ENCODE data around the gene FOXA2. TPM values are rescaled to one million over a fixed set of nuclear protein-coding genes. Genes with fewer than 3 reads are reported as not detected.

Gene FOXA2
- total RNA-seq, 1 donor from 2014 or later = not detected

DNA sequence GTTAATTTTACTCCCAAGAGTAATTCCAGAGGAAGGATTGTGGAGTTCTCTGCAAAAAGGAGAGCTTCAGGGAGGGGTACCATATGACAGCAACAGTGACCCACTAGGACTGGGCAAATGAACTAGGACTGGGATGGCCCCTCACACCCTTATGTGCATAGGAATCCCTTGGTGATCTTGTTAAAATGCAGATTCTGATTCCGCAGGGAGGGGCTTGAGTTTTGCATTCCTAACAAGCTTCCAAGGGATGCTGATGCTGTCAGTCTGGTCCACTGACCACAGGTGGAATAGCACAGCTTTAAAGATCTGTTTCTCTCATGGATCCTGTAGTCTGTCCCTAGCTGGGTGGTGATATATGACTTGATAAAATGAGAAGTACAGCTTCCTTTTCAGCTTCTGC, 6.3 kb upstream of the FOXA2 start:
- Mint-ChIP-seq H3K4me3 (no peak overlapping the region), H3K27ac (no peak overlapping the region), H3K27me3 (ENCODE audit: low read depth) (peaks cover 99% of the 10 kb centered on the region), H3K9me3 (no peaks in the 10 kb centered on the region), H3K36me3 (no peaks in the 10 kb centered on the region), H3K4me1 (no peaks in the 10 kb centered on the region)
- no peak for DNase-seq (ENCODE audit: low spot score in 2 of 2, unreplicated experiment in 2 of 2)
- TF ChIP-seq CTCF (IDR thresholded peaks at IDR 0.05; ENCODE audit: unreplicated experiment) = no peak

DNA sequence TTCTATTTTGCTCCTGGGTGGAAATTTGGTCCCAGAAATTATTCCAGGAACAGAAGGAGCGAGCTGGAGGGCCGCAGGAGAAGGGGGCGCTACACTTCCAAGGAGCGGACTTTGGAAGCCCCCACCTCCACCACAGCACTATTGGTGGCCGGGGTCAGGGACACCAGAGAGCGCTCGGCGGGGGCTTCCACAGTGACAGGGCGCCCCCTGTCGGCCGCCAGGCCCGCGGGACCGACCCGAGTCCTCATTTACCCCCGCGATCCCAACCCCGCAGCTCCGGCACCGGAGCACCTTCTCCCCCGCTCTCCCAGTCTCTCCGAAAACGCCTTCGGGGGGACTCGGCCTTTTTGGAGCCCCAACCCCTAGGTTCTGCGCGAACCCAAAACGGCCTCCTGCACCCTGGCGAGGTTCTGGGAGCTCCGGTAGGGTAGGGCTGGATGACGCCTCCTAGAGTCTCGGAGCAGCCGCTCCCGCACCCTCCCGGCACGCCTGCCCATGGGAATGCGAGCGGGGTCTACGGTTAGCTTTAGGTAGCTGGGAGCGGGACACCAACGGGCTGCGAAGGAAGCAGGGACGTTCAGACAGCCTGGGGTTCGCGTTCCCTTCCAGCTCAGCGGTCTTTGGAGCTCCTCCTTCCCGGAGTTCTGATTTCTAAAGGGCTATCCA, 2.4 kb upstream of the FOXA2 start:
- no peak overlapping the region for H3K4me3 Mint-ChIP-seq
- H3K27ac Mint-ChIP-seq = no peak overlapping the region
- no peaks in the 10 kb centered on the region for H3K36me3 Mint-ChIP-seq
- H3K27me3 Mint-ChIP-seq (ENCODE audit: low read depth) = peaks cover 90% of the 10 kb centered on the region
- peaks cover 11% of the 10 kb centered on the region for H3K4me1 Mint-ChIP-seq
- TF ChIP-seq CTCF (IDR thresholded peaks at IDR 0.05; ENCODE audit: unreplicated experiment) = peak; percentile 68
- no peak for DNase-seq (ENCODE audit: low spot score in 2 of 2, unreplicated experiment in 2 of 2)
- H3K9me3 Mint-ChIP-seq = no peaks in the 10 kb centered on the region

- H3K27me3 Mint-ChIP-seq (ENCODE audit: low read depth) = peaks cover 90% of the 10 kb centered on the region
- no peak overlapping the region for H3K27ac Mint-ChIP-seq
- no peaks in the 10 kb centered on the region for H3K9me3 Mint-ChIP-seq
- no peaks in the 10 kb centered on the region for H3K36me3 Mint-ChIP-seq
- peaks cover 11% of the 10 kb centered on the region for H3K4me1 Mint-ChIP-seq
- no peak overlapping the region for H3K4me3 Mint-ChIP-seq
- no peak for TF ChIP-seq CTCF (IDR thresholded peaks at IDR 0.05; ENCODE audit: unreplicated experiment)
- no peak for DNase-seq (ENCODE audit: low spot score in 2 of 2, unreplicated experiment in 2 of 2)
Measured at GRCh38 chr20:22585786-22586493, 1.6 kb upstream of the FOXA2 start.

- no peak for TF ChIP-seq CTCF (IDR thresholded peaks at IDR 0.05; ENCODE audit: unreplicated experiment)
- no peak for DNase-seq (ENCODE audit: low spot score in 2 of 2, unreplicated experiment in 2 of 2)
- H3K9me3 Mint-ChIP-seq = no peaks in the 10 kb centered on the region
- H3K27me3 Mint-ChIP-seq (ENCODE audit: low read depth) = peaks cover 90% of the 10 kb centered on the region
- H3K27ac Mint-ChIP-seq = no peak overlapping the region
- H3K4me1 Mint-ChIP-seq = peaks cover 11% of the 10 kb centered on the region
- no peaks in the 10 kb centered on the region for H3K36me3 Mint-ChIP-seq
- H3K4me3 Mint-ChIP-seq = peak overlapping the region; percentile 42
Measured at GRCh38 chr20:22584922-22585785, 782 bp upstream of the FOXA2 start.

DNA sequence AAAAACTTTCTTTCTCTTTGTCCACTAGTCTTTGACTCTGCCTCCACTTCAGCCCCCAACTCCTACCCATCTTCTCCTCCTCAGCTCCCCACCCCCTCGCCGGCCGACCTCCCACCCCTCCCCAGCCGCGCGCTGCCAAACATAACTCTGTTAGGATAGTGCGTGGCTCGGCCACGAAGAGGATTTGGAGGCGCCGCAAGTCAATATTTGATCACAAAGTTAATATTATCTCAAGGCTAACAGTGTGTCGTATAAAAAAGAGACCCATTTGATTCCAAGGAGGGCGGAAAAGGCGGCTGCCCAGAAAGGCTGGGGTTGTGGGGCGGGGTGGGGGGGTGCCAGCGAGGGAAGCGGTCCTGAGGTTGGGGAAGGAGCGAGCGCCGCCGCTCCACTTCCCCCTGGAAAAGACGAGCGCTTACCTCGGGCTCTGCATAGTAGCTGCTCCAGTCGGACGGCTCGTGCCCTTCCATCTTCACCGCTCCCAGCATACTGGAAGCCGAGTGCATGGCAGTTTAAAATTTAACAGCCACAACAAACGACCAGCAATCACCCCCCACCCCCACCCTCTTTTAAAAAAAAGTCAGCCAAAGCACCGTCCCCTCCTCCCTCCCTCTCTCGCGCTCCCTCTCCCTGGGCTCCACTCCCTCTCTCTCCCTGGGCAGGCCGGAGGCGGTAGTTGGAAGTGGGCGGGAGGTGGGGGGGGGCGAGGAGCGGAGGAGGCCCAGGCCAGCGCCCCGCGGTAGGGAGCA, 425 bp downstream of the FOXA2 start:
- no peaks in the 10 kb centered on the region for H3K36me3 Mint-ChIP-seq
- DNase-seq (ENCODE audit: low spot score in 2 of 2, unreplicated experiment in 2 of 2) = no peak
- no peak for TF ChIP-seq CTCF (IDR thresholded peaks at IDR 0.05; ENCODE audit: unreplicated experiment)
- peaks cover 90% of the 10 kb centered on the region for H3K27me3 Mint-ChIP-seq (ENCODE audit: low read depth)
- peaks cover 11% of the 10 kb centered on the region for H3K4me1 Mint-ChIP-seq
- H3K4me3 Mint-ChIP-seq = peak overlapping the region; percentile 47
- H3K27ac Mint-ChIP-seq = no peak overlapping the region
- H3K9me3 Mint-ChIP-seq = no peaks in the 10 kb centered on the region

All from mesothelial cell of epicardium (in vitro differentiated cells).